H54 (cell line): ENCODE data around the gene CEMP1.

Source experiments
- DNase-seq: peaks from one replicate; pipeline ENCODE4 v3.0.0; 2011; ENCODE audit warnings: low spot score, mixed read lengths; ENCODE audit not compliant: insufficient read length
- FAIRE-seq: peaks from 3 replicates; lab custom pipeline; 2011; peaks lifted over from hg19 to GRCh38; lab: Jason Lieb, UNC
- POLR2A ChIP-seq: IDR thresholded peaks from 2 replicates; pipeline ENCODE4 v1.6.1; 2011; ENCODE audit warnings: low read depth, mild to moderate bottlenecking, low read length

CEMP1 gene

DNA sequence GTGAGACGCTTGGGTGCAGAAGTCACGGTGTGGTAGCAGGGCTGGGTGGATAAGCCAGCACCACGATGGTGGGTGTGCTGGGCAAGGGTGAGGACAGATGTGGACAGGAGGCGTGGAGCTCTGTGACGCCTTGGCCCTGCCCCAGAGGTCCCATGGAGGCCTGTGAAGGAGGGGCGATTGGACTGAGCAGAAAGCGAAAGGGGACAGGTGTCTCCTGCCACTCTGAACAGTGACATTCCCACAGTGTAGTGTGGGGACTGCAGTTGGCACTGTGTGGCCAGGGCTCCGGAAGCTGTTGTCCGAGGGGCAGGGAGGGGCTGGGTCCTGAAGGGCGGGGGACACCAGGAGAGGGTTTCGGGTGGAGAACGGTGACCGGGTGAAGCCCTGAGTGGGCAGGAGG, 49.0 kb downstream of the CEMP1 start:
- no peak for FAIRE-seq

DNA sequence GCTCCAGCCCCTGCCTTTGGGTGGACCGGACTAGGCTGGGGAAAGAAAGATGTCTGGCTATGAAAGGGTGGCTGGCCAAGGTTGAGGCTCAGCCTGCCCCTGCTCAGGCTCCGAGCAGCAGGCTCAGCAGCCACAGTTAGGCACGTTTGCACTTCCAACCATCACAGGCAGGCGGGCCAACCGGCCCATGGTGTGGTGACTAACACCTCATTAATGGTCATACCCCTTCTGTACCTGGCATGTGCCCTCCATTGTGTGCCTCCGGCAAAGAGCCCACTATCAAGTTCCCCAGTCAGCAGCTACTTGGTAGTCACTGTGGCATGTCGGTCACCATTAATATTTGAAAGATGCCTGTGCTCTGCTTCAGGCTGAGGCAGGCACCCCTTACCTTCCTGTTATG, 49.5 kb downstream of the CEMP1 start:
- FAIRE-seq: no peak
- no peak for TF ChIP-seq POLR2A
- DNase-seq: no peak

More for the DNA sequence above, 49.0 kb downstream of the CEMP1 start:
- no peak for DNase-seq
- TF ChIP-seq POLR2A: no peak

GRCh38 chr16:2480948-2481347, 50.3 kb downstream of the CEMP1 start:
- DNase-seq (no peak), FAIRE-seq (no peak)
- TF ChIP-seq POLR2A: no peak
